ENCODE results near the gene CENPV. TPM values are rescaled to one million over a fixed set of nuclear protein-coding genes. Genes with fewer than 3 reads are reported as not detected.

The CENPV gene
- total RNA-seq, 5 donors from 2014 or later (not counting 1 experiment from before 2014, with no cell fraction given), result 12.7 to 20.0 (median 17.8) TPM

- Histone ChIP-seq H3K4me3 (ENCODE audit: control insufficient read depth in 1 of 2, extremely low read depth in 1 of 2, low read length in 1 of 2) (no peak overlapping the region), H3K36me3 (ENCODE audit: control insufficient read depth in 2 of 2, extremely low read depth in 1 of 2, insufficient read depth in 1 of 2, low read length in 1 of 2) (no peaks in the 10 kb centered on the region), H3K9me3 (no peaks in the 10 kb centered on the region), H3K27me3 (replicated peaks in 1 of 2; ENCODE audit: control insufficient read depth in 2 of 2, extremely low read depth in 1 of 2, insufficient read depth in 2 of 2, low read length in 1 of 2) (no peaks in the 10 kb centered on the region), H3K27ac (ENCODE audit: low read length) (no peak overlapping the region), H3K4me1 (ENCODE audit: control insufficient read depth in 1 of 2, extremely low read depth in 1 of 2, insufficient read depth in 2 of 2, low read length in 2 of 2) (no peaks in the 10 kb centered on the region)
- POLR2A ChIA-PET, result no interaction called here
- Mint-ChIP-seq H3K4me1 (no peaks in the 10 kb centered on the region), H3K9me3 (no peaks in the 10 kb centered on the region), H3K36me3 (no peaks in the 10 kb centered on the region), H3K27ac (no peak overlapping the region), H3K27me3 (no peaks in the 10 kb centered on the region), H3K4me3 (no peak overlapping the region)
- no peak for DNase-seq
- CTCF ChIA-PET, result interaction anchor here in 1 of 2 donors (0.7 kb wide), 1 partner anchor 8 kb away, joined by 3 read pairs; no protein-coding TSS in a partner anchor
- WGBS (ENCODE audit: insufficient coverage), result 93% methylated on average over 2 of the region's 5 CpGs
- ATAC-seq (replicated peaks in 1 of 4), result no peak
Measured at GRCh38 chr17:16371742-16372141, 18.5 kb upstream of the CENPV start.

GRCh38 chr17:16364625-16365024, 11.4 kb upstream of the CENPV start:
- CTCF ChIA-PET, result interaction anchor here (0.6 to 3.1 kb wide), 10 partner anchors 7 to 171 kb away, joined by 3 to 30 read pairs (median 6); partner anchors contain the start of genes TRPV2 (in 2 of the 2), CENPV (in 1 of the 2) and UBB (in 1 of the 2)
- no peaks in the 10 kb centered on the region for H3K36me3 Mint-ChIP-seq
- peaks cover 0 to 3% (median 2%) of the 10 kb centered on the region in 3 donors for H3K4me1 Mint-ChIP-seq
- H3K27me3 ChIP-seq (replicated peaks in 1 of 2; ENCODE audit: control insufficient read depth in 2 of 2, extremely low read depth in 1 of 2, insufficient read depth in 2 of 2, low read length in 1 of 2), result peaks cover 0 to 8% of the 10 kb centered on the region in 2 experiments
- H3K4me3 Mint-ChIP-seq, result no peak overlapping the region
- no peak overlapping the region for H3K27ac Mint-ChIP-seq
- ATAC-seq (replicated peaks in 1 of 4) (no peak), DNase-seq (no peak)
- no peaks in the 10 kb centered on the region for H3K36me3 ChIP-seq (ENCODE audit: control insufficient read depth in 2 of 2, extremely low read depth in 1 of 2, insufficient read depth in 1 of 2, low read length in 1 of 2)
- H3K4me1 ChIP-seq (ENCODE audit: control insufficient read depth in 1 of 2, extremely low read depth in 1 of 2, insufficient read depth in 2 of 2, low read length in 2 of 2), result no peaks in the 10 kb centered on the region
- H3K4me3 ChIP-seq (ENCODE audit: control insufficient read depth in 1 of 2, extremely low read depth in 1 of 2, low read length in 1 of 2), result no peak overlapping the region
- H3K9me3 ChIP-seq, result no peaks in the 10 kb centered on the region
- H3K9me3 Mint-ChIP-seq, result no peaks in the 10 kb centered on the region
- no peak overlapping the region for H3K27ac ChIP-seq (ENCODE audit: low read length)
- no peaks in the 10 kb centered on the region for H3K27me3 Mint-ChIP-seq
- POLR2A ChIA-PET, result interaction anchor here in 1 of 2 donors (1.2 kb wide), 1 partner anchor 77 kb away, joined by 4 read pairs; no protein-coding TSS in a partner anchor

- ATAC-seq (replicated peaks in 1 of 4) (peak; percentile 77 to 92 (median 90)), DNase-seq (peak; percentile 14 to 85 (median 62))
- ChIA-PET POLR2A (interaction anchor here in 1 of 2 donors (1.0 to 1.2 kb wide), 3 partner anchors 17 to 78 kb away, joined by 3 to 4 read pairs (median 3); partner anchors contain the start of genes TRPV2 and UBB), CTCF (interaction anchor here (0.5 to 3.1 kb wide), 17 partner anchors 8 to 172 kb away, joined by 3 to 30 read pairs (median 5); partner anchors contain the start of genes TRPV2 (in 2 of the 2), CENPV (in 1 of the 2) and UBB (in 1 of the 2))
- peaks cover 0 to 3% (median 2%) of the 10 kb centered on the region in 3 donors for H3K4me1 Mint-ChIP-seq
- Histone ChIP-seq H3K4me1 (ENCODE audit: control insufficient read depth in 1 of 2, extremely low read depth in 1 of 2, insufficient read depth in 2 of 2, low read length in 2 of 2) (no peaks in the 10 kb centered on the region), H3K36me3 (ENCODE audit: control insufficient read depth in 2 of 2, extremely low read depth in 1 of 2, insufficient read depth in 1 of 2, low read length in 1 of 2) (no peaks in the 10 kb centered on the region), H3K27me3 (replicated peaks in 1 of 2; ENCODE audit: control insufficient read depth in 2 of 2, extremely low read depth in 1 of 2, insufficient read depth in 2 of 2, low read length in 1 of 2) (peaks cover 0 to 10% of the 10 kb centered on the region in 2 experiments), H3K9me3 (no peaks in the 10 kb centered on the region), H3K4me3 (ENCODE audit: control insufficient read depth in 1 of 2, extremely low read depth in 1 of 2, low read length in 1 of 2) (no peak overlapping the region), H3K27ac (ENCODE audit: low read length) (no peak overlapping the region)
- no peak overlapping the region for H3K27ac Mint-ChIP-seq
- H3K9me3 Mint-ChIP-seq, result no peaks in the 10 kb centered on the region
- no peaks in the 10 kb centered on the region for H3K36me3 Mint-ChIP-seq
- WGBS (ENCODE audit: insufficient coverage), result 0% methylated on average over 1 of the region's 6 CpGs
- no peak overlapping the region for H3K4me3 Mint-ChIP-seq
- H3K27me3 Mint-ChIP-seq, result no peaks in the 10 kb centered on the region
Measured at GRCh38 chr17:16363749-16364536, 10.7 kb upstream of the CENPV start.

- Histone ChIP-seq H3K36me3 (ENCODE audit: control insufficient read depth in 2 of 2, extremely low read depth in 1 of 2, insufficient read depth in 1 of 2, low read length in 1 of 2) (no peaks in the 10 kb centered on the region), H3K4me3 (ENCODE audit: control insufficient read depth in 1 of 2, extremely low read depth in 1 of 2, low read length in 1 of 2) (no peak overlapping the region), H3K27ac (ENCODE audit: low read length) (no peak overlapping the region), H3K4me1 (ENCODE audit: control insufficient read depth in 1 of 2, extremely low read depth in 1 of 2, insufficient read depth in 2 of 2, low read length in 2 of 2) (no peaks in the 10 kb centered on the region), H3K9me3 (no peaks in the 10 kb centered on the region), H3K27me3 (replicated peaks in 1 of 2; ENCODE audit: control insufficient read depth in 2 of 2, extremely low read depth in 1 of 2, insufficient read depth in 2 of 2, low read length in 1 of 2) (peaks cover 0 to 10% of the 10 kb centered on the region in 2 experiments)
- ChIA-PET POLR2A (no interaction called here), CTCF (no interaction called here)
- Mint-ChIP-seq H3K27ac (no peak overlapping the region), H3K4me3 (no peak overlapping the region), H3K9me3 (no peaks in the 10 kb centered on the region), H3K4me1 (peaks cover 0 to 3% (median 2%) of the 10 kb centered on the region in 3 donors), H3K27me3 (no peaks in the 10 kb centered on the region), H3K36me3 (no peaks in the 10 kb centered on the region)
- WGBS (ENCODE audit: insufficient coverage), result 37% methylated on average over 7 of the region's 8 CpGs
- ATAC-seq (replicated peaks in 1 of 4) (no peak), DNase-seq (no peak)
Measured at GRCh38 chr17:16361874-16362273, 8.6 kb upstream of the CENPV start.

GRCh38 chr17:16358394-16358793, 5.1 kb upstream of the CENPV start:
- ChIA-PET POLR2A (no interaction called here), CTCF (no interaction called here)
- Histone ChIP-seq H3K4me3 (ENCODE audit: control insufficient read depth in 1 of 2, extremely low read depth in 1 of 2, low read length in 1 of 2) (no peak overlapping the region), H3K36me3 (ENCODE audit: control insufficient read depth in 2 of 2, extremely low read depth in 1 of 2, insufficient read depth in 1 of 2, low read length in 1 of 2) (no peaks in the 10 kb centered on the region), H3K27me3 (replicated peaks in 1 of 2; ENCODE audit: control insufficient read depth in 2 of 2, extremely low read depth in 1 of 2, insufficient read depth in 2 of 2, low read length in 1 of 2) (peaks cover 0 to 12% of the 10 kb centered on the region in 2 experiments), H3K9me3 (no peaks in the 10 kb centered on the region), H3K4me1 (ENCODE audit: control insufficient read depth in 1 of 2, extremely low read depth in 1 of 2, insufficient read depth in 2 of 2, low read length in 2 of 2) (peaks cover 0 to 7% of the 10 kb centered on the region in 2 experiments), H3K27ac (ENCODE audit: low read length) (no peak overlapping the region)
- DNase-seq (no peak), ATAC-seq (replicated peaks in 1 of 4) (no peak)
- Mint-ChIP-seq H3K4me1 (peaks cover 0 to 6% (median 5%) of the 10 kb centered on the region in 3 donors), H3K9me3 (no peaks in the 10 kb centered on the region), H3K4me3 (no peak overlapping the region), H3K27ac (no peak overlapping the region), H3K27me3 (no peaks in the 10 kb centered on the region), H3K36me3 (no peaks in the 10 kb centered on the region)

GRCh38 chr17:16354585-16354984, 1.3 kb upstream of the CENPV start:
- ChIA-PET CTCF (no interaction called here), POLR2A (interaction anchor here in 1 of 2 donors (0.7 kb wide), 1 partner anchor 82 kb away, joined by 12 read pairs; no protein-coding TSS in a partner anchor)
- no peaks in the 10 kb centered on the region for H3K36me3 Mint-ChIP-seq
- 100% methylated on average over 4 of the region's 14 CpGs for WGBS (ENCODE audit: insufficient coverage)
- DNase-seq (no peak), ATAC-seq (replicated peaks in 1 of 4) (no peak)
- no peaks in the 10 kb centered on the region for H3K9me3 ChIP-seq
- peaks cover 15 to 20% (median 19%) of the 10 kb centered on the region in 3 donors for H3K4me1 Mint-ChIP-seq
- no peak overlapping the region for H3K4me3 ChIP-seq (ENCODE audit: control insufficient read depth in 1 of 2, extremely low read depth in 1 of 2, low read length in 1 of 2)
- H3K4me3 Mint-ChIP-seq, result peak overlapping the region; percentile 78 to 83 (median 81)
- no peaks in the 10 kb centered on the region for H3K9me3 Mint-ChIP-seq
- H3K27me3 Mint-ChIP-seq, result no peaks in the 10 kb centered on the region
- peaks cover 5 to 21% of the 10 kb centered on the region in 2 experiments for H3K4me1 ChIP-seq (ENCODE audit: control insufficient read depth in 1 of 2, extremely low read depth in 1 of 2, insufficient read depth in 2 of 2, low read length in 2 of 2)
- peaks cover 0 to 7% of the 10 kb centered on the region in 2 experiments for H3K27me3 ChIP-seq (replicated peaks in 1 of 2; ENCODE audit: control insufficient read depth in 2 of 2, extremely low read depth in 1 of 2, insufficient read depth in 2 of 2, low read length in 1 of 2)
- H3K36me3 ChIP-seq (ENCODE audit: control insufficient read depth in 2 of 2, extremely low read depth in 1 of 2, insufficient read depth in 1 of 2, low read length in 1 of 2), result no peaks in the 10 kb centered on the region
- no peak overlapping the region for H3K27ac Mint-ChIP-seq
- no peak overlapping the region for H3K27ac ChIP-seq (ENCODE audit: low read length)

All from T-cell (primary cell).